ENCODE data around the gene RALB. TPM values are rescaled to one million over a fixed set of nuclear protein-coding genes. Genes with fewer than 3 reads are reported as not detected.

RALB gene
- total RNA-seq, 1 experiment from 2014 or later = 59.4 TPM

GRCh38 chr2:120301284-120301683 lies 48.6 kb downstream of the RALB start:
- Mint-ChIP-seq H3K27ac (ENCODE audit: unreplicated experiment) (no peak overlapping the region), H3K36me3 (ENCODE audit: insufficient read depth, unreplicated experiment) (peaks cover 12% of the 10 kb centered on the region)
- intact Hi-C loops (cut with micrococcal nuclease; ENCODE audit: unreplicated experiment) = no loop called here

GRCh38 chr2:120302301-120302700 lies 49.6 kb downstream of the RALB start:
- Histone ChIP-seq H3K27me3 (replicated peaks; ENCODE audit: control insufficient read depth, insufficient read depth, low read length) (no peaks in the 10 kb centered on the region), H3K9me3 (no peaks in the 10 kb centered on the region), H3K4me3 (ENCODE audit: low read depth, low read length) (no peak overlapping the region), H3K4me1 (no peaks in the 10 kb centered on the region), H3K36me3 (ENCODE audit: control insufficient read depth, insufficient read depth, low read length) (peaks cover 2% of the 10 kb centered on the region; the same call in 1 of the 2 replicates)
- ChIA-PET POLR2A (no interaction called here), CTCF (interaction anchor here (1.2 kb wide), 1 partner anchor 11 kb away, joined by 4 read pairs; no protein-coding TSS in a partner anchor)
- intact Hi-C loops (cut with micrococcal nuclease; ENCODE audit: unreplicated experiment) = no loop called here
- TF ChIP-seq CTCF (IDR thresholded peaks at IDR 0.05; ENCODE audit: insufficient read depth in 1 of 2, low read depth in 1 of 2, low read length in 1 of 2, severe bottlenecking in 1 of 2, unreplicated experiment in 1 of 2) = no peak
- DNase-seq = no peak
- Mint-ChIP-seq H3K4me3 (ENCODE audit: unreplicated experiment) (no peak overlapping the region), H3K36me3 (ENCODE audit: insufficient read depth, unreplicated experiment) (peaks cover 12% of the 10 kb centered on the region), H3K9me3 (ENCODE audit: unreplicated experiment) (no peaks in the 10 kb centered on the region), H3K4me1 (ENCODE audit: low read depth, unreplicated experiment) (peaks cover 8% of the 10 kb centered on the region), H3K27ac (ENCODE audit: unreplicated experiment) (no peak overlapping the region), H3K27me3 (ENCODE audit: insufficient read depth, unreplicated experiment) (no peaks in the 10 kb centered on the region)
- BruUV-seq (replicated peaks) = no TSS peak

More at GRCh38 chr2:120301284-120301683, 48.6 kb downstream of the RALB start:
- ChIA-PET POLR2A (no interaction called here), CTCF (interaction anchor here (0.9 kb wide), 1 partner anchor 12 kb away, joined by 4 read pairs; no protein-coding TSS in a partner anchor)
- Histone ChIP-seq H3K4me3 (ENCODE audit: low read depth, low read length) (no peak overlapping the region), H3K9me3 (no peaks in the 10 kb centered on the region), H3K27me3 (replicated peaks; ENCODE audit: control insufficient read depth, insufficient read depth, low read length) (no peaks in the 10 kb centered on the region), H3K4me1 (no peaks in the 10 kb centered on the region), H3K36me3 (ENCODE audit: control insufficient read depth, insufficient read depth, low read length) (peaks cover 2% of the 10 kb centered on the region; the same call in 1 of the 2 replicates)
- Mint-ChIP-seq H3K4me1 (ENCODE audit: low read depth, unreplicated experiment) (peaks cover 8% of the 10 kb centered on the region), H3K9me3 (ENCODE audit: unreplicated experiment) (no peaks in the 10 kb centered on the region), H3K4me3 (ENCODE audit: unreplicated experiment) (no peak overlapping the region), H3K27me3 (ENCODE audit: insufficient read depth, unreplicated experiment) (no peaks in the 10 kb centered on the region)
- no peak for TF ChIP-seq CTCF (IDR thresholded peaks at IDR 0.05; ENCODE audit: insufficient read depth in 1 of 2, low read depth in 1 of 2, low read length in 1 of 2, severe bottlenecking in 1 of 2, unreplicated experiment in 1 of 2)
- DNase-seq = no peak
- BruUV-seq (replicated peaks) = no TSS peak

GRCh38 chr2:120303177-120303576 lies 50.5 kb downstream of the RALB start:
- H3K36me3 ChIP-seq (ENCODE audit: control insufficient read depth, insufficient read depth, low read length) = peaks cover 2% of the 10 kb centered on the region; the same call in 1 of the 2 replicates
- intact Hi-C loops (cut with micrococcal nuclease; ENCODE audit: unreplicated experiment) = no loop called here
- Mint-ChIP-seq H3K36me3 (ENCODE audit: insufficient read depth, unreplicated experiment) (peaks cover 11% of the 10 kb centered on the region), H3K4me3 (ENCODE audit: unreplicated experiment) (no peak overlapping the region), H3K9me3 (ENCODE audit: unreplicated experiment) (no peaks in the 10 kb centered on the region), H3K4me1 (ENCODE audit: low read depth, unreplicated experiment) (peaks cover 8% of the 10 kb centered on the region), H3K27ac (ENCODE audit: unreplicated experiment) (no peak overlapping the region), H3K27me3 (ENCODE audit: insufficient read depth, unreplicated experiment) (no peaks in the 10 kb centered on the region)
- no peaks in the 10 kb centered on the region for H3K27me3 ChIP-seq (replicated peaks; ENCODE audit: control insufficient read depth, insufficient read depth, low read length)
- ChIA-PET CTCF (interaction anchor here (0.6 to 1.2 kb wide), 2 partner anchors 11 to 13 kb away, joined by 4 to 5 read pairs; no protein-coding TSS in a partner anchor), POLR2A (no interaction called here)
- no TSS peak for BruUV-seq (replicated peaks)
- no peak for TF ChIP-seq CTCF (IDR thresholded peaks at IDR 0.05; ENCODE audit: insufficient read depth in 1 of 2, low read depth in 1 of 2, low read length in 1 of 2, severe bottlenecking in 1 of 2, unreplicated experiment in 1 of 2)
- DNase-seq = no peak
- no peaks in the 10 kb centered on the region for H3K4me1 ChIP-seq
- H3K4me3 ChIP-seq (ENCODE audit: low read depth, low read length) = no peak overlapping the region
- no peaks in the 10 kb centered on the region for H3K9me3 ChIP-seq
